Sigmoid colon (tissue), 4 donors: ENCODE data around the gene UBR3.

Experiments
- EP300 ChIP-seq, 4 donors: sonication (generic); formaldehyde crosslinking; IDR thresholded peaks; one replicate each; pipeline ENCODE4 v1.6.1; 2017; ENCODE audit warnings: antibody characterized with exemption in 4 of 4
- POLR2AphosphoS5 ChIP-seq, 4 donors: sonication (generic); formaldehyde crosslinking; IDR thresholded peaks; one replicate each; pipeline ENCODE4 v1.6.1; 2017; ENCODE audit warnings: antibody characterized with exemption in 4 of 4
- TF ChIP-seq, protein P1 (sequence below), 4 experiments: fragments of 450-650 bp in 3 of 4; fragments of 200-600 bp in 1 of 4; IDR thresholded peaks; one replicate each; pipeline ENCODE4 v1.5.1; 2016 to 2019; ENCODE audit warnings: antibody characterized with exemption in 4 of 4, mild to moderate bottlenecking in 3 of 4, moderate library complexity in 2 of 4

DNA sequence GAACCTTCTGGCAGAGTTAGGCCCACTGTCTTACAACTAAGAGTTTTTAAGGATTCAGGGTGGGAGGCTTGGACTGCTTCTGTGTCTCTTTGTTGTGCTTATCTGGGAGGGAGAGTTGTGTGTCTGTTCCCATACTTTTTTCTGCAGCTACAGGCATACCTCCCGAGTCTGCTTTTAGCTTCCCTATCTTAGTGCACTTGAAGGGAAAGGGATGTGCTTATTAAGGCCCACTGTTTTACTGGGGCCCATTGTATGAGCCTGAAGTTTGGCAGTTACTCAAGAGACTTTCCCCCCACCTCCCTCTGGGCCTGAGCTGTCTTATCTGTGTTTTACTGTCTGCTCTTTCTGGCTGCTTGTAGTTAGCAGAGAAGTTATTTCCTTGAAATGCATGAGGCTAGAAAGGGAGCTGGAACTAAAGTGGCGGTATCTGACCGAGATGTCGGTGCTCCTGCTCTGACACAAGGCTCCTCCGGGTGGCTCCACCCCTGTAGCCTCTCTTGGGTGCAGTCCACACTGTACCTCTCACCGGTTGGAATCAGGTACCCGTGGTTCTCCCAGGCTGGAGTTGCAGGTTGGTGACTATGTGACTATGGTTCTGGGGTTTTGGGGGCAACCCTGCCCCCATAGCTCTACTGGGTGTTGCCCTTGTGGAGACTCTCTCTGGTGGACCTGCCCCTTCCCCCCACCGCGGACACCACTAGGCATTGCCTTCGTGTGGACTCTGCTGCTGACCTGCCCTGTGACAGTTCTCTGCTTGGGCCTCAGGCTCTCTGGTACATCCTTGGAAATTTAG lies 12.9 kb downstream of the UBR3 start:
- TF ChIP-seq POLR2AphosphoS5 (IDR thresholded peaks at IDR 0.05) (no peak), EP300 (IDR thresholded peaks at IDR 0.05) (no peak)
- TF ChIP-seq, protein P1, sequence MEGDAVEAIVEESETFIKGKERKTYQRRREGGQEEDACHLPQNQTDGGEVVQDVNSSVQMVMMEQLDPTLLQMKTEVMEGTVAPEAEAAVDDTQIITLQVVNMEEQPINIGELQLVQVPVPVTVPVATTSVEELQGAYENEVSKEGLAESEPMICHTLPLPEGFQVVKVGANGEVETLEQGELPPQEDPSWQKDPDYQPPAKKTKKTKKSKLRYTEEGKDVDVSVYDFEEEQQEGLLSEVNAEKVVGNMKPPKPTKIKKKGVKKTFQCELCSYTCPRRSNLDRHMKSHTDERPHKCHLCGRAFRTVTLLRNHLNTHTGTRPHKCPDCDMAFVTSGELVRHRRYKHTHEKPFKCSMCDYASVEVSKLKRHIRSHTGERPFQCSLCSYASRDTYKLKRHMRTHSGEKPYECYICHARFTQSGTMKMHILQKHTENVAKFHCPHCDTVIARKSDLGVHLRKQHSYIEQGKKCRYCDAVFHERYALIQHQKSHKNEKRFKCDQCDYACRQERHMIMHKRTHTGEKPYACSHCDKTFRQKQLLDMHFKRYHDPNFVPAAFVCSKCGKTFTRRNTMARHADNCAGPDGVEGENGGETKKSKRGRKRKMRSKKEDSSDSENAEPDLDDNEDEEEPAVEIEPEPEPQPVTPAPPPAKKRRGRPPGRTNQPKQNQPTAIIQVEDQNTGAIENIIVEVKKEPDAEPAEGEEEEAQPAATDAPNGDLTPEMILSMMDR (IDR thresholded peaks at IDR 0.05): no peak
